IMR-90 (cell line): ENCODE results near the gene MFSD6. TPM values are rescaled to one million over a fixed set of nuclear protein-coding genes. Genes with fewer than 3 reads are reported as not detected.

Experiments used
- ATAC-seq: fragments of 200-7000 bp; cut with Tn5 transposase; 2 replicates; pipeline ENCODE4 v1.9.1; 2020; ENCODE audit warnings: low read depth, mild to moderate bottlenecking, moderate library complexity
- BruUV-seq: library from RNA; stranded (reverse); fragments of 400-500 nt; replicated peaks from 2 replicates; lab custom pipeline; 2021; lab: Mats Ljungman, UMichigan
- CTCF ChIA-PET: fragments of 300-600 bp; formaldehyde crosslinking; extraction: SDS; loops from one replicate; lab custom pipeline; 2021; ENCODE audit warnings: antibody characterized with exemption; lab: Yijun Ruan, JAX
- POLR2A ChIA-PET: fragments of 300-600 bp; sonication (Branson Sonifier 250); formaldehyde crosslinking; loops from one replicate; lab custom pipeline; 2022; ENCODE audit warnings: antibody characterized with exemption; ENCODE audit not compliant: unreplicated experiment; lab: Charles Lee
- DNase-seq: peaks from one replicate; pipeline ENCODE4 v3.0.0; 2013
- H2AFZ ChIP-seq: replicated peaks from 2 replicates; pipeline ENCODE3; 2013; ENCODE audit warnings: low read length, mild to moderate bottlenecking; ENCODE audit not compliant: poor library complexity
- H2AK5ac ChIP-seq: 2 replicates; pipeline ENCODE4 v1.6.1; 2013; ENCODE audit warnings: low read depth, low read length, inconsistent platforms
- H2AK9ac ChIP-seq: replicated peaks from 2 replicates; pipeline ENCODE3; 2013; ENCODE audit warnings: mild to moderate bottlenecking, low read depth, low read length, moderate library complexity; ENCODE audit not compliant: poor library complexity
- H2BK120ac ChIP-seq: 2 replicates; pipeline ENCODE4 v1.6.1; 2013; ENCODE audit warnings: low read depth, low read length, inconsistent platforms
- H2BK15ac ChIP-seq: 3 replicates; pipeline ENCODE4 v1.6.1; 2013; ENCODE audit warnings: low read depth, low read length, inconsistent platforms
- H2BK20ac ChIP-seq: 2 replicates; pipeline ENCODE4 v1.6.1; 2013; ENCODE audit warnings: low read depth, mild to moderate bottlenecking, inconsistent platforms, low read length, moderate library complexity
- H2BK5ac ChIP-seq: 2 replicates; pipeline ENCODE4 v1.6.1; 2013; ENCODE audit warnings: mild to moderate bottlenecking, low read depth, low read length, inconsistent platforms; ENCODE audit not compliant: poor library complexity, severe bottlenecking
- H3K14ac ChIP-seq: replicated peaks from 2 replicates; pipeline ENCODE4 v1.6.1; 2013; ENCODE audit warnings: low read depth, low read length, inconsistent platforms
- H3K18ac ChIP-seq: 2 replicates; pipeline ENCODE4 v1.6.1; 2013; ENCODE audit warnings: low read depth, low read length, control low read depth
- H3K23ac ChIP-seq: 2 replicates; pipeline ENCODE4 v1.6.1; 2013; ENCODE audit warnings: low read depth, low read length, inconsistent platforms
- H3K27ac ChIP-seq: 2 replicates; pipeline ENCODE4 v1.5.1; 2013; ENCODE audit warnings: mild to moderate bottlenecking, control low read depth, low read length; ENCODE audit not compliant: insufficient read depth
- H3K27me3 ChIP-seq: 2 replicates; pipeline ENCODE4 v1.6.1; 2013; ENCODE audit warnings: low read length; ENCODE audit not compliant: control insufficient read depth, insufficient read depth
- H3K36me3 ChIP-seq: 2 replicates; pipeline ENCODE4 v1.6.1; 2013; ENCODE audit warnings: low read length, mixed read lengths; ENCODE audit not compliant: control insufficient read depth, insufficient read depth
- H3K4ac ChIP-seq: 2 replicates; pipeline ENCODE4 v1.6.1; 2013; ENCODE audit warnings: low read depth, low read length, inconsistent platforms
- H3K4me1 ChIP-seq: 2 replicates; pipeline ENCODE4 v1.6.1; 2013; ENCODE audit warnings: low read length, mixed read lengths; ENCODE audit not compliant: control insufficient read depth, insufficient read depth
- H3K4me2 ChIP-seq: 2 replicates; pipeline ENCODE4 v1.6.1; 2013; ENCODE audit warnings: low read depth, mild to moderate bottlenecking, control low read depth, low read length, moderate library complexity
- H3K4me3 ChIP-seq: 2 replicates; pipeline ENCODE4 v1.5.1; 2013; ENCODE audit warnings: low read depth, mild to moderate bottlenecking, control low read depth, low read length, moderate library complexity; ENCODE audit not compliant: insufficient read depth
- H3K56ac ChIP-seq: 2 replicates; pipeline ENCODE4 v1.6.1; 2013; ENCODE audit warnings: low read length, inconsistent platforms; ENCODE audit not compliant: insufficient read depth; ENCODE audit errors: extremely low read depth
- H3K79me1 ChIP-seq, 2 experiments: 2 replicates each; pipeline ENCODE4 v1.6.1; 2013; ENCODE audit warnings: low read length in 2 of 2, inconsistent platforms in 1 of 2, low read depth in 1 of 2
- H3K9ac ChIP-seq: 2 replicates; pipeline ENCODE4 v1.6.1; 2013; ENCODE audit warnings: low read depth, low read length, control low read depth
- H3K9me1 ChIP-seq: 2 replicates; pipeline ENCODE4 v1.6.1; 2013; ENCODE audit warnings: low read length, inconsistent platforms; ENCODE audit not compliant: insufficient read depth
- H3K9me3 ChIP-seq: 2 replicates; pipeline ENCODE4 v1.6.1; 2013; ENCODE audit warnings: low read length; ENCODE audit not compliant: control insufficient read depth, insufficient read depth
- H4K20me1 ChIP-seq: 2 replicates; pipeline ENCODE4 v1.6.1; 2013; ENCODE audit warnings: low read length, inconsistent platforms; ENCODE audit not compliant: insufficient read depth
- H4K5ac ChIP-seq: 2 replicates; pipeline ENCODE4 v1.6.1; 2013; ENCODE audit warnings: mild to moderate bottlenecking, low read depth, low read length, control low read depth
- H4K8ac ChIP-seq, 2 experiments: 2 replicates each; pipeline ENCODE4 v1.6.1; 2013; ENCODE audit warnings: low read depth in 2 of 2, low read length in 2 of 2, control low read depth in 1 of 2, inconsistent platforms in 1 of 2
- H4K91ac ChIP-seq: 2 replicates; pipeline ENCODE4 v1.6.1; 2013; ENCODE audit warnings: low read depth, low read length, inconsistent platforms; ENCODE audit not compliant: insufficient read depth
- BHLHE40 ChIP-seq: fragments of 150-350 bp; IDR thresholded peaks from 2 replicates; pipeline ENCODE4 v1.6.1; 2016; ENCODE audit warnings: mild to moderate bottlenecking, low read depth, low read length
- CHD1 ChIP-seq: IDR thresholded peaks from 2 replicates; pipeline ENCODE4 v1.6.1; 2012; ENCODE audit warnings: low read depth, low read length, improper control_type of control experiment
- CTCF ChIP-seq: conservative IDR thresholded peaks from 2 replicates; pipeline ENCODE4 v1.5.1; 2012; ENCODE audit warnings: mild to moderate bottlenecking, low read depth, low read length, improper control_type of control experiment
- ELK1 ChIP-seq: fragments of 150-350 bp; IDR thresholded peaks from 2 replicates; pipeline ENCODE4 v1.6.1; 2016; ENCODE audit warnings: low read depth, mild to moderate bottlenecking, low read length, moderate library complexity, borderline replicate concordance
- FOS ChIP-seq: fragments of 150-350 bp; IDR thresholded peaks from 2 replicates; pipeline ENCODE4 v1.6.1; 2016; ENCODE audit warnings: low read depth, low read length
- MAZ ChIP-seq: IDR thresholded peaks from 2 replicates; pipeline ENCODE4 v1.6.1; 2012; ENCODE audit warnings: low read depth, mild to moderate bottlenecking, low read length, improper control_type of control experiment, moderate library complexity, borderline replicate concordance
- NFE2L2 ChIP-seq: fragments of 150-350 bp; IDR thresholded peaks from 2 replicates; pipeline ENCODE4 v1.6.1; 2016; ENCODE audit warnings: low read depth, mild to moderate bottlenecking, low read length
- POLR2A ChIP-seq: IDR thresholded peaks from 2 replicates; pipeline ENCODE4 v1.6.1; 2012; ENCODE audit warnings: mild to moderate bottlenecking, low read depth, low read length
- RFX5 ChIP-seq: IDR thresholded peaks from 2 replicates; pipeline ENCODE4 v1.8.0; 2012; ENCODE audit warnings: low read depth, mild to moderate bottlenecking, low read length, moderate library complexity
- USF2 ChIP-seq: fragments of 150-350 bp; IDR thresholded peaks from 2 replicates; pipeline ENCODE4 v1.6.1; 2017; ENCODE audit warnings: mild to moderate bottlenecking, antibody characterized with exemption, low read length, low read depth
- WGBS, 2 experiments: methylation state at CpG; one replicate each; pipeline versions ENCODE4 v1.1.5 to v1.1.7; 2013; ENCODE audit warnings: missing lambda C conversion rate in 2 of 2; ENCODE audit not compliant: insufficient read length in 1 of 2; ENCODE audit errors: extremely low coverage in 2 of 2; 5-methylcytosine and 5-hydroxymethylcytosine counted together
- dilution Hi-C: fragments of 300-500 bp; cut with HindIII; formaldehyde crosslinking; loops from one replicate; pipeline ENCODE4 v1.14.3; 2018; ENCODE audit warnings: low sequenced_read_pairs; ENCODE audit not compliant: unreplicated experiment
- in situ Hi-C: fragments of 300-500 bp; cut with MboI; formaldehyde crosslinking; loops from 3 replicates; pipeline ENCODE4 v1.14.3; 2019; ENCODE audit warnings: low sequenced_read_pairs, inconsistent platforms, mixed read lengths
- intact Hi-C: fragments of 100-400 bp; cut with micrococcal nuclease; formaldehyde crosslinking; loops from 2 replicates; pipeline ENCODE4 v1.10.0; 2022
- polyA plus RNA-seq, 3 experiments: library from polyadenylated mRNA; depleted of rRNA; stranded (reverse); fragments of >200 nt; gene quantifications; 2 replicates each; pipeline ENCODE4 v1.2.3, GENCODE V29; 2012; ENCODE audit warnings: low replicate concordance in 1 of 3
- total RNA-seq: library from RNA; depleted of rRNA; stranded (reverse); fragments of >200 nt; gene quantifications from 2 replicates; pipeline ENCODE4 v1.2.3, GENCODE V29; 2012

MFSD6 gene
- total and polyA plus RNA-seq, 2 of the 4 experiments (the other 2 are of a cell fraction): 4.2 to 7.7 TPM

GRCh38 chr2:190380962-190381412 is 27.2 kb upstream of the MFSD6 start:
- ChIA-PET CTCF (interaction anchor here (0.5 kb wide), 1 partner anchor 10 kb away, joined by 3 read pairs; no protein-coding TSS in a partner anchor), POLR2A (no interaction called here)
- no peak overlapping the region for H3K56ac ChIP-seq
- no peak overlapping the region for H3K14ac ChIP-seq
- H2BK15ac ChIP-seq: no peak overlapping the region
- H3K27me3 ChIP-seq: no peaks in the 10 kb centered on the region
- no peak overlapping the region for H2BK20ac ChIP-seq
- no TSS peak for BruUV-seq
- dilution Hi-C loops: no loop called here
- no peak overlapping the region for H3K4ac ChIP-seq
- H4K5ac ChIP-seq: no peak overlapping the region
- H3K36me3 ChIP-seq: no peaks in the 10 kb centered on the region
- no peak for DNase-seq
- no peak overlapping the region for H2BK5ac ChIP-seq
- no peak overlapping the region for H3K18ac ChIP-seq
- H3K4me2 ChIP-seq: no peak overlapping the region
- H4K8ac ChIP-seq: no peak overlapping the region
- H4K20me1 ChIP-seq: no peaks in the 10 kb centered on the region
- WGBS, 2 experiments: no CpG with 5 or more reads among the region's 5 CpGs
- intact Hi-C loops: no loop called here
- no peak overlapping the region for H2AFZ ChIP-seq
- no peaks in the 10 kb centered on the region for H3K9me3 ChIP-seq
- H3K79me1 ChIP-seq: no peaks in the 10 kb centered on the region
- H3K23ac ChIP-seq: no peak overlapping the region
- no peaks in the 10 kb centered on the region for H3K9me1 ChIP-seq
- no peak overlapping the region for H3K4me3 ChIP-seq
- TF ChIP-seq CTCF (no peak), MAZ (no peak), BHLHE40 (no peak), RFX5 (no peak), NFE2L2 (no peak), POLR2A (no peak), USF2 (no peak), FOS (no peak), CHD1 (no peak), ELK1 (no peak)
- in situ Hi-C loops: no loop called here
- no peak overlapping the region for H2AK5ac ChIP-seq
- H2BK120ac ChIP-seq: no peak overlapping the region
- no peak overlapping the region for H3K9ac ChIP-seq
- H4K91ac ChIP-seq: no peak overlapping the region
- H3K27ac ChIP-seq: no peak overlapping the region
- no peaks in the 10 kb centered on the region for H3K4me1 ChIP-seq
- no peak overlapping the region for H2AK9ac ChIP-seq
- ATAC-seq: no peak
